Measurements from ENCODE around the gene PTPRN. TPM values are rescaled to one million over a fixed set of nuclear protein-coding genes. Genes with fewer than 3 reads are reported as not detected.
A peak's percentile ranks its signal among the peaks of the same experiment; 100 is the strongest.

The PTPRN gene
- total and polyA plus RNA-seq, 9 of the 15 experiments (the other 6 are each of a cell fraction or from before 2014, with no cell fraction given) = 0.15 to 2.4 (median 0.43) TPM; not detected in 1

DNA sequence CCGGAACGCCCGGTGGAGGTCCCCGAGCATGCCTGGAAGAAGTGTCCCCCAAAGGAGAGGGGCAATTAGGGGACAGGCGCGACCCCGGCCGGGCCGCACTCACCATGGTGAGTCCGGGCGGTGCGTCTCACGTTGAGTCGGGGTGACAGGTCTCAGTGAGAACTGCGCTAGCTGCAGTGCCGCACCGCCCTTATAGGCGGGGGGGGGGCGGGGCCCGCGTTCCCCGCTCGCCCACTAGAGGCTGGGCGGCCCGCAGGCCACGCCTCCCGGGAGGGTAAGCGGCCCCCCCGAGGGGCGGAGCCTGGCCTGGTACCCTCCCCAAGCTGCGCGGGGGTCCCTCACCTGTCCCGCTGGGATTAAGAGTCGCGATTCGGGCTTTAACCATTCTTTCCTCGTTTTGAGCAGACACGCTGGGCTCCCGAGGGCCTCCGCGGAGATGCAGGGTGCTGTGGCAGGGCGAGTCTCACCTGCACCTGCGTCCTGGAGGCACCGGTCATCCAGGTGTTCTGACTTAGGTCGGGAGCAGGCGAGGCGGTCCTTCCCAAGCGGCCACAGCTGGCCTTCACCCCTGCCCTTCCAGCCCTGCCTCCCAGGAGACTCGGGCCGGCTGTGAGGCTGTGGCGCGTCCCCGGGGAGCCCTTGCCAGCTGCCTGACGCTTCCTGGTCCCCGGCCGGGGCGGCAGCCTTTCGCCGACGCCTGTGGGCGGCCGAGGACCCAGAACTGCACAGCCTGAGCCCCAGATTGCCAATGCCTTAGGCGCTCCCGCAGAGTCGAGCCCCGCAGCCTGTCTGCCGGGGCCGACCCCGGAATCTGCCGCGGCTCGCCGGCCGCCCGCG, 55.2 kb downstream of the PTPRN start, which contains the start of gene TUBA4A (continued):
- TF ChIP-seq, protein P1, sequence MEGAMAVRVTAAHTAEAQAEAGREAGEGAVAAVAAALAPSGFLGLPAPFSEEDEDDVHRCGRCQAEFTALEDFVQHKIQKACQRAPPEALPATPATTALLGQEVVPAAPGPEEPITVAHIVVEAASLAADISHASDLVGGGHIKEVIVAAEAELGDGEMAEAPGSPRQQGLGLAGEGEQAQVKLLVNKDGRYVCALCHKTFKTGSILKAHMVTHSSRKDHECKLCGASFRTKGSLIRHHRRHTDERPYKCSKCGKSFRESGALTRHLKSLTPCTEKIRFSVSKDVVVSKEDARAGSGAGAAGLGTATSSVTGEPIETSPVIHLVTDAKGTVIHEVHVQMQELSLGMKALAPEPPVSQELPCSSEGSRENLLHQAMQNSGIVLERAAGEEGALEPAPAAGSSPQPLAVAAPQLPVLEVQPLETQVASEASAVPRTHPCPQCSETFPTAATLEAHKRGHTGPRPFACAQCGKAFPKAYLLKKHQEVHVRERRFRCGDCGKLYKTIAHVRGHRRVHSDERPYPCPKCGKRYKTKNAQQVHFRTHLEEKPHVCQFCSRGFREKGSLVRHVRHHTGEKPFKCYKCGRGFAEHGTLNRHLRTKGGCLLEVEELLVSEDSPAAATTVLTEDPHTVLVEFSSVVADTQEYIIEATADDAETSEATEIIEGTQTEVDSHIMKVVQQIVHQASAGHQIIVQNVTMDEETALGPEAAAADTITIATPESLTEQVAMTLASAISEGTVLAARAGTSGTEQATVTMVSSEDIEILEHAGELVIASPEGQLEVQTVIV (CRISPR knock-in tag; IDR thresholded peaks at IDR 0.05; ENCODE audit: borderline replicate concordance) = no peak
- TF ChIP-seq NR2F6 (CRISPR knock-in tag; IDR thresholded peaks at IDR 0.05) = no peak
- TF ChIP-seq, protein P2, sequence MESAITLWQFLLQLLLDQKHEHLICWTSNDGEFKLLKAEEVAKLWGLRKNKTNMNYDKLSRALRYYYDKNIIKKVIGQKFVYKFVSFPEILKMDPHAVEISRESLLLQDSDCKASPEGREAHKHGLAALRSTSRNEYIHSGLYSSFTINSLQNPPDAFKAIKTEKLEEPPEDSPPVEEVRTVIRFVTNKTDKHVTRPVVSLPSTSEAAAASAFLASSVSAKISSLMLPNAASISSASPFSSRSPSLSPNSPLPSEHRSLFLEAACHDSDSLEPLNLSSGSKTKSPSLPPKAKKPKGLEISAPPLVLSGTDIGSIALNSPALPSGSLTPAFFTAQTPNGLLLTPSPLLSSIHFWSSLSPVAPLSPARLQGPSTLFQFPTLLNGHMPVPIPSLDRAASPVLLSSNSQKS (CRISPR knock-in tag; IDR thresholded peaks at IDR 0.05) = no peak
- TF ChIP-seq MTA3 (IDR thresholded peaks at IDR 0.05; ENCODE audit: borderline replicate concordance) = peak; percentile 59; the same call in 1 of the 2 replicates
- TF ChIP-seq, protein P3, sequence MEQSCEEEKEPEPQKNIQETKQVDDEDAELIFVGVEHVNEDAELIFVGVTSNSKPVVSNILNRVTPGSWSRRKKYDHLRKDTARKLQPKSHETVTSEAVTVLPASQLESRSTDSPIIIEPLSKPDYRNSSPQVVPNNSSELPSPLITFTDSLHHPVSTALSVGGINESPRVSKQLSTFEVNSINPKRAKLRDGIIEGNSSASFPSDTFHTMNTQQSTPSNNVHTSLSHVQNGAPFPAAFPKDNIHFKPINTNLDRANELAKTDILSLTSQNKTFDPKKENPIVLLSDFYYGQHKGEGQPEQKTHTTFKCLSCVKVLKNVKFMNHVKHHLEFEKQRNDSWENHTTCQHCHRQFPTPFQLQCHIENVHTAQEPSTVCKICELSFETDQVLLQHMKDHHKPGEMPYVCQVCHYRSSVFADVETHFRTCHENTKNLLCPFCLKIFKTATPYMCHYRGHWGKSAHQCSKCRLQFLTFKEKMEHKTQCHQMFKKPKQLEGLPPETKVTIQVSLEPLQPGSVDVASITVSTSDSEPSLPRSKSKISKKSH (CRISPR knock-in tag; IDR thresholded peaks at IDR 0.05) = no peak
- TF ChIP-seq SAP30 (IDR thresholded peaks at IDR 0.05; ENCODE audit: borderline replicate concordance, insufficient read depth, low read depth, low read length, poor library complexity, severe bottlenecking) = peak; percentile 22
- no peak for TF ChIP-seq MAFF (IDR thresholded peaks at IDR 0.05; ENCODE audit: low read length)
- peak; percentile 97 for TF ChIP-seq RBFOX2 (IDR thresholded peaks at IDR 0.05; ENCODE audit: low read depth, low read length)
- 0 out of 2 replicates have a peak, but pooled peaks have one; percentile 1 for TF ChIP-seq EP400 (IDR thresholded peaks at IDR 0.05)
- no peak for TF ChIP-seq SETDB1 (IDR thresholded peaks at IDR 0.05; ENCODE audit: low read length)
- TF ChIP-seq, protein P4, sequence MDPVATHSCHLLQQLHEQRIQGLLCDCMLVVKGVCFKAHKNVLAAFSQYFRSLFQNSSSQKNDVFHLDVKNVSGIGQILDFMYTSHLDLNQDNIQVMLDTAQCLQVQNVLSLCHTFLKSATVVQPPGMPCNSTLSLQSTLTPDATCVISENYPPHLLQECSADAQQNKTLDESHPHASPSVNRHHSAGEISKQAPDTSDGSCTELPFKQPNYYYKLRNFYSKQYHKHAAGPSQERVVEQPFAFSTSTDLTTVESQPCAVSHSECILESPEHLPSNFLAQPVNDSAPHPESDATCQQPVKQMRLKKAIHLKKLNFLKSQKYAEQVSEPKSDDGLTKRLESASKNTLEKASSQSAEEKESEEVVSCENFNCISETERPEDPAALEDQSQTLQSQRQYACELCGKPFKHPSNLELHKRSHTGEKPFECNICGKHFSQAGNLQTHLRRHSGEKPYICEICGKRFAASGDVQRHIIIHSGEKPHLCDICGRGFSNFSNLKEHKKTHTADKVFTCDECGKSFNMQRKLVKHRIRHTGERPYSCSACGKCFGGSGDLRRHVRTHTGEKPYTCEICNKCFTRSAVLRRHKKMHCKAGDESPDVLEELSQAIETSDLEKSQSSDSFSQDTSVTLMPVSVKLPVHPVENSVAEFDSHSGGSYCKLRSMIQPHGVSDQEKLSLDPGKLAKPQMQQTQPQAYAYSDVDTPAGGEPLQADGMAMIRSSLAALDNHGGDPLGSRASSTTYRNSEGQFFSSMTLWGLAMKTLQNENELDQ (CRISPR knock-in tag; IDR thresholded peaks at IDR 0.05; ENCODE audit: borderline replicate concordance) = no peak
- TF ChIP-seq, protein P5, sequence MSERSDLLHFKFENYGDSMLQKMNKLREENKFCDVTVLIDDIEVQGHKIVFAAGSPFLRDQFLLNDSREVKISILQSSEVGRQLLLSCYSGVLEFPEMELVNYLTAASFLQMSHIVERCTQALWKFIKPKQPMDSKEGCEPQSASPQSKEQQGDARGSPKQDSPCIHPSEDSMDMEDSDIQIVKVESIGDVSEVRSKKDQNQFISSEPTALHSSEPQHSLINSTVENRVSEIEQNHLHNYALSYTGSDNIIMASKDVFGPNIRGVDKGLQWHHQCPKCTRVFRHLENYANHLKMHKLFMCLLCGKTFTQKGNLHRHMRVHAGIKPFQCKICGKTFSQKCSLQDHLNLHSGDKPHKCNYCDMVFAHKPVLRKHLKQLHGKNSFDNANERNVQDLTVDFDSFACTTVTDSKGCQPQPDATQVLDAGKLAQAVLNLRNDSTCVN (CRISPR knock-in tag; IDR thresholded peaks at IDR 0.05) = no peak
- TF ChIP-seq NFATC3 (IDR thresholded peaks at IDR 0.05) = no peak
- TF ChIP-seq KDM1A (IDR thresholded peaks at IDR 0.05) = no peak
- TF ChIP-seq MAFG (tag; conservative IDR thresholded peaks at IDR 0.05) = no peak
